Astrocyte of the cerebellum (primary cell): ENCODE data around the gene NOXO1.

Source experiments
- DNase-seq: peaks from one replicate; pipeline ENCODE4 v3.0.0-alpha.2; 2011; ENCODE audit warnings: low read depth
- H3K4me3 ChIP-seq: 2 replicates; pipeline ENCODE4 v1.5.1; 2011; ENCODE audit warnings: mild to moderate bottlenecking, low read depth, low read length, moderate library complexity
- in situ Hi-C: cut with HindIII; loops from 2 replicates; pipeline ENCODE4 v1.10.0; 2017; ENCODE audit warnings: low sequenced_read_pairs
- TF ChIP-seq, protein P1 (sequence below): IDR thresholded peaks from 2 replicates; pipeline ENCODE4 v1.5.1; 2012; ENCODE audit warnings: low read length, low read depth, moderate library complexity, mild to moderate bottlenecking; ENCODE audit errors: missing control alignments

NOXO1 gene

DNA sequence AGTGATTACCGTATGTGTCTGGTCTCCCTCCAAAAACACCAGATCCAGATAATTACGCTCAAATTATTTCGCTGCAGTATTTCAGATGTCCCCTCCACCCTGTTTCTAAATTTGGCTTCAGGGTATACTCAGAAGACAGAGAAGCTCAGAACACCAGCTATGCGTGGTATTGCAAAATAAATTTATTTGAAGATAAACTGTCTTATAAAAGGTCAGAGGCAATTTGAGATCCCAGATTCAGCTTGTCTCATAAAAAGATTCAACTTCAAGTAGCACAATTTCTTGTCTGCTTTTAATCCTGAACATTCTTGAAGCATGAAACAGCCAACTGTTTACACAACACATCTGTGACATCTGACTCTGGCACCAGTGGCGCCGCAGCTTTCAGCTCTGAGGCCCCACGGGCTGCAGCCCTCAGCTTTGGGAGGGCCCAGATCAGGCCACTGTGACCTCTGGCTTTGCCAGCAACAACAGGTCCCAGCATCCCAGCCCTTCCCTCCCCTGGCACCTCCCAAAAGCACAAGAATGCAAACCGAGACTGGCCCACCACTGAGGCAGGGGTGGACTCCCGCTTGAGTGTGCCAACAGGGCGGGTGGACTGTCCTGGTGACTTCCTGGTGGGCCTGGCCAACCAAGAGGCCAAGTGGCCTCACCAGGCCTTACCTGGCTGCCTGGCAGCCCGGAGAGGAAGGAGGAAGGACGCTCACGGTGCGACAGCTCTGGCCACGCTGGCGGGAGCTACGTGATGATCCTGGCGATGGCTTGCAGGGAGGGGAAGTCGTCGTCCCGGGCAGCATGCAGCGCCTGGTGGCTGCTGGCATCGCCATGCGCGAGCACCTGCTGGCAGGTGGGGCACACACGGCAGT, 16.5 kb upstream of the NOXO1 start:
- no peak overlapping the region for H3K4me3 ChIP-seq
- no peak for DNase-seq
- in situ Hi-C loops = no loop called here
- TF ChIP-seq, protein P1, sequence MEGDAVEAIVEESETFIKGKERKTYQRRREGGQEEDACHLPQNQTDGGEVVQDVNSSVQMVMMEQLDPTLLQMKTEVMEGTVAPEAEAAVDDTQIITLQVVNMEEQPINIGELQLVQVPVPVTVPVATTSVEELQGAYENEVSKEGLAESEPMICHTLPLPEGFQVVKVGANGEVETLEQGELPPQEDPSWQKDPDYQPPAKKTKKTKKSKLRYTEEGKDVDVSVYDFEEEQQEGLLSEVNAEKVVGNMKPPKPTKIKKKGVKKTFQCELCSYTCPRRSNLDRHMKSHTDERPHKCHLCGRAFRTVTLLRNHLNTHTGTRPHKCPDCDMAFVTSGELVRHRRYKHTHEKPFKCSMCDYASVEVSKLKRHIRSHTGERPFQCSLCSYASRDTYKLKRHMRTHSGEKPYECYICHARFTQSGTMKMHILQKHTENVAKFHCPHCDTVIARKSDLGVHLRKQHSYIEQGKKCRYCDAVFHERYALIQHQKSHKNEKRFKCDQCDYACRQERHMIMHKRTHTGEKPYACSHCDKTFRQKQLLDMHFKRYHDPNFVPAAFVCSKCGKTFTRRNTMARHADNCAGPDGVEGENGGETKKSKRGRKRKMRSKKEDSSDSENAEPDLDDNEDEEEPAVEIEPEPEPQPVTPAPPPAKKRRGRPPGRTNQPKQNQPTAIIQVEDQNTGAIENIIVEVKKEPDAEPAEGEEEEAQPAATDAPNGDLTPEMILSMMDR = no peak

DNA sequence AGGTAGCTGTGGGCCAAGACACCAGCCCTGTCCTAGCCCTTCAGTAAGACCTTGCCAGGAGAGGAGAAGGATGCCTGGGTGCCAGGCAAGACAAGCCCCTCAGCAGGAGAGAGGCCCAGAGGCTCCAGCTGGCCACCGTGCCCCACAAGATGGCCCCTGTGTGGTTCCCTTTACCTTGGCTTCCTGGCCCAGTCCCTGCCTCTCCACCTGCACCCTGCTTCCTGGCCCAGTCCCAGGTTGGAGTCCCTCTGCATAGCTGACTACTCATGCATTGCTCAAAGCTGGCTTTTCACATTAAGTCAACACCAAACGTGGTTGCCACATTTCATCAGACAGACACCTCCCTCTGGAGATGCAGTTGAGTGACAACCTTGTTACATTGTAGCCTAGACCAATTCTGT, 12.5 kb upstream of the NOXO1 start:
- in situ Hi-C loops = no loop called here
- no peak for DNase-seq
- TF ChIP-seq, protein P1 = no peak
- H3K4me3 ChIP-seq = no peak overlapping the region

DNA sequence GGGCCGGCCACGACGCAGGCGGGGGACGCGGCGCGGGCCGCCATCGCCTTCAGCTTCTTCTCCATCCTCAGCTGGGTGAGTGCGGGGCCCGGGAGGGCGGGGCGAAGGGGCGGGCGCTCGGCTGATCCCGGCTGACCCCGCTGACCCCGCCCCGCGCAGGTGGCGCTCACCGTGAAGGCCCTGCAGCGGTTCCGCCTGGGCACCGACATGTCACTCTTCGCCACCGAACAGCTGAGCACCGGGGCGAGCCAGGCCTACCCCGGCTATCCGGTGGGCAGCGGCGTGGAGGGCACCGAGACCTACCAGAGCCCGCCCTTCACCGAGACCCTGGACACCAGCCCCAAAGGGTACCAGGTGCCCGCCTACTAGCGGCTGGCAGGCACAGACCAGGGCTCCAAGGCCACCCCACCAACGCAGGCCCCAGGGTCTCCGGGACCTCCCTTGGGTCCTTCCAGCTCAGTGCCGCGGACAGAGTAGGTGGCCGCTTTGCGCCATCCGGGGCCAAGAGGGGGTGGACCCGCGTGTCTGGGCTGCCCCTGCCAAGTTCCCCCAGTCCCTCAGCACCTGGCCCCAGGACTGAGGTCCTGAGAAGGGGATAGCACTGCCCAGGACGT, 11.5 kb upstream of the NOXO1 start:
- DNase-seq = no peak
- in situ Hi-C loops = no loop called here
- TF ChIP-seq, protein P1 = no peak
- peak overlapping the region; percentile 12 for H3K4me3 ChIP-seq

DNA sequence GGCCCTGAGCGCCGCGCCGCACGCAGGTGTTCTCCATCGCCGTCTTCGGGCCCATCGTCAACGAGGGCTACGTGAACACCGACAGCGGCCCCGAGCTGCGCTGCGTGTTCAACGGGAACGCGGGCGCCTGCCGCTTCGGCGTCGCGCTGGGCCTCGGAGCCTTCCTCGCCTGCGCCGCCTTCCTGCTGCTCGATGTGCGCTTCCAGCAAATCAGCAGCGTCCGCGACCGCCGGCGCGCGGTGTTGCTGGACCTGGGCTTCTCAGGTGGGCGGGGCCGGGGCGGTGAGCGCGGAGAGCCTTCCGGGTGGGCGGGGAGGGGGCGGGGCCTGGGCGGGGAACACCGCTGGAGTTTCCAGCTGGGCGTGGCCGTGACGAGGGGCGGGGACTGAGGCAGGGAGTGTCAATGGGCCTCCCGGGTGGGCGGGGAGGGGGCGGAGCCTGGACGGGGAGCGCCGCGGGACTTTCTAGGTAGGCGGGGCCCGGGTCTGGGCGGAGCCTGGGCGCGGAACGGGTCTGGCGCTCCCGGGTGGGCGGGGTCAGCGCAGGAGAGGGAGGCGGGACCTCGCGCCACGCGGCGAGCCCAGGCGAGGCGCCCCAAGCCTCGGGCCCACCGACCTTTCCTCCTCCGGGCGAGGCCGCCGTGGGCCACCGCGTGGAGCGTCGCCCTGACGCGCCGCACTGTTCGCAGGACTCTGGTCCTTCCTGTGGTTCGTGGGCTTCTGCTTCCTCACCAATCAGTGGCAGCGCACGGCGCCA, 10.9 kb upstream of the NOXO1 start:
- in situ Hi-C loops = no loop called here
- TF ChIP-seq, protein P1 = no peak
- peak overlapping the region; percentile 20 for H3K4me3 ChIP-seq
- DNase-seq = peak; percentile 65

DNA sequence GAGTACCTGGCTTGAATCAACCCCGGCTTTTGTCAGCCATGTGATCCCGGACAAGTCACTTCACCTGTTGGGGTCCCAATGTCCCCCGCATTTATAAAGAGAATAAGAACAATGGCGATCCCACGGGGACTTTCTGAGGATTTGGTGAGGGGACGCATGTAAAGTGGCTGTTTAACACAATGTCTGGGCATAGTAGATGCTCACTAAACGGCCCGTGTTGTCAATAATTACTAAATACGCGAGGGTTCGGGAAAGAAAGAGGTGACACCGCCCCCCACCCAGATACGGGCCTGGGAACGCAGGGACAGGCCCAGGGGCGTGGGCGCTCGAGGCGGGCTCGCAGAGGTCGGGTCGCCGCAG, 10.3 kb upstream of the NOXO1 start:
- TF ChIP-seq, protein P1 = no peak
- in situ Hi-C loops = no loop called here
- no peak for DNase-seq
- H3K4me3 ChIP-seq = peak overlapping the region; percentile 20

DNA sequence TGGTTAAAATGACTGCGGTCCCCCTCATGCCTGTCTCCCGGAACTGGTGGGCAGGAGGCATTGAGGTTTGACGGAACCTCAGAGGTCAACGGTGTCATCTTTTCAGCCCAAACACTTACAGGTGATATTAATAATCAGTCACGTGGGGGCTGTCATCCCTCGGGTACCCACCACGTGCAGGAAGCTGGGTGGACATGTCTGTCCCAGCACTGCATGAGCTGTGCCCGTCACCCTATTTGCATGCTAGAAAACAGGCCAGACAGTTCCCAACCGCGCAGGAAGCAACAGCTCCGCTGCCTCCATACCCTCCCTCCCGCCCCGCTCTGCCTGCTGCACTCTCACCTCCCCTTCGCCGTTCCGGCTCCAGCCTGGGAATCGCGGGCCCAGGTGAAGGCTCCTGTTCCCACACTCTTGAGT, 9.9 kb upstream of the NOXO1 start:
- no peak overlapping the region for H3K4me3 ChIP-seq
- TF ChIP-seq, protein P1 = no peak
- in situ Hi-C loops = no loop called here
- no peak for DNase-seq
